ENCODE results near the gene DVL1.

DVL1 gene

DNA sequence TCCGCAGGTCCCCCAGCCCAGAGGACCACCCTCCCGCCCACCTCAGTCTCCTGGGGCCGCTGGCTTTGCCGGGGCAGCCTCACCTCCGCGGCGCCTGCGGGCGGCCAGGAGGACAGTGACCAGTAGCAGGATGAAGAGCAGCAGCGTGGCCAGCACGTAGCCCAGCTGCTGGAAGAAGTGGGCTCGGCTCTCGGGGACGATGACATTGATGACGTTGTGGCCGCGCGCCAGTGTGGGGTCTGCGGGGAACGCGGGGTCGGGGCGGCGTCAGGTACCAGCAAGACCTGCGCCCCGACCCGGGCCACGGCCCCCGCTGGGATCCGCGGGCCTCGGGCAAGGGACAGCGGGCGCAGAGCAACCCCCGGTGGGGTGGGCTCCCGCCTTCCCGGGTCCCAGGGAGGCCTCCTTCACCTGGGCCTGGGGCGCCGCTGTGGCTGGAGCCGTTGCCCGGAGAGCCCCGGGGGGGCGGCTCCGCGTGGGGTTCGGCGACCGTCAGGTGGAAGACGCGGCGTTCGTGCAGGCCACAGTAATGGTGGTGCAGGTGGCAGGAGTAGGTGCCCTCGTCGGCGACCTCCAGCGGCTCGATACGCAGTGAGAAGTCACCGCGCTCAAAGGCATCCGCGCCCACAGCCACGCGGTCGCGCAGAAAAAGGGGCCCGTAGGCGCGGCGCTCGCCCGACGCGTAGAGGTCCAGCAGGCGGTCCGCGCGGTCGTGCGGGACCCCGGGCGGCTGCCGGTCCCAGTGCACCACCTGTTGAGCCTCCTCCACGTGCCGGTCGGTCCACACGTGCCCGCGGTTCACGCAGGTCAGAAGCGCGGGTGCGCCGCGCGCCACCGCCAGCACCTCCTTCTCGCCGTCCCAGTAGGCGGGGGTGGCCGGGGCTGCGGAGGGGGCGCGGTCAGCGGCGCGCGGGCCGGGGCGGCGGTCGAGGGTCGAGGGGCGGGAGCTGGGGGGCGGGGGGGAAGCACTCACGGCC, 5.3 kb upstream of the DVL1 start:
- no peak overlapping the region for H2BK12ac ChIP-seq (ENCODE audit: low read length in 2 of 2)
- H2AK5ac ChIP-seq (ENCODE audit: low read length, severe bottlenecking) = no peak overlapping the region
- no peak overlapping the region for H3K27ac ChIP-seq (ENCODE audit: low read length, poor library complexity, severe bottlenecking)
- H4K91ac ChIP-seq (ENCODE audit: low read length) = peak overlapping the region; percentile 34
- no peak overlapping the region for H2BK5ac ChIP-seq (ENCODE audit: low read depth, low read length, poor library complexity, severe bottlenecking)
- H4K8ac ChIP-seq (ENCODE audit: low read length) = peak overlapping the region; percentile 59
- H3K23ac ChIP-seq (ENCODE audit: low read length in 2 of 2) = peak overlapping the region in 1 of 2 experiments; percentile 53
- H3K4me1 ChIP-seq (ENCODE audit: control insufficient read depth, insufficient read depth, low read depth, low read length) = peaks cover 67% of the 10 kb centered on the region
- no peak for DNase-seq
- H3K79me1 ChIP-seq (replicated peaks; ENCODE audit: low read length, poor library complexity, severe bottlenecking) = peaks cover 3% of the 10 kb centered on the region
- 54% methylated on average over 74 of the region's 116 CpGs for WGBS
- H2AFZ ChIP-seq (ENCODE audit: low read depth, low read length) = no peak overlapping the region
- H3K14ac ChIP-seq (ENCODE audit: low read length in 2 of 2) = no peak overlapping the region
- H3K36me3 ChIP-seq (ENCODE audit: control insufficient read depth in 1 of 2, insufficient read depth in 2 of 2, low read depth in 1 of 2, low read length in 2 of 2) = peaks cover 32 to 44% of the 10 kb centered on the region in 2 experiments
- no peak overlapping the region for H3K4me2 ChIP-seq (ENCODE audit: low read length, poor library complexity, severe bottlenecking)
- no peaks in the 10 kb centered on the region for H3K9me3 ChIP-seq (ENCODE audit: control insufficient read depth, low read length)
- H3K18ac ChIP-seq (ENCODE audit: low read depth in 1 of 2, low read length in 2 of 2) = no peak overlapping the region
- no peaks in the 10 kb centered on the region for H3K27me3 ChIP-seq (ENCODE audit: control insufficient read depth in 1 of 2, insufficient read depth in 1 of 2, low read length in 2 of 2)
- H2BK15ac ChIP-seq (ENCODE audit: low read depth, poor library complexity, severe bottlenecking) = no peak overlapping the region
- H3K4me3 ChIP-seq (ENCODE audit: insufficient read depth in 1 of 2, low read depth in 1 of 2, low read length in 2 of 2) = peak overlapping the region; percentile 14 to 64
- peak overlapping the region; percentile 29 for H3K9ac ChIP-seq (ENCODE audit: low read length)
- H3K4ac ChIP-seq (ENCODE audit: low read depth in 1 of 2, low read length in 2 of 2) = no peak overlapping the region
- H2BK120ac ChIP-seq (ENCODE audit: low read depth, low read length) = no peak overlapping the region

DNA sequence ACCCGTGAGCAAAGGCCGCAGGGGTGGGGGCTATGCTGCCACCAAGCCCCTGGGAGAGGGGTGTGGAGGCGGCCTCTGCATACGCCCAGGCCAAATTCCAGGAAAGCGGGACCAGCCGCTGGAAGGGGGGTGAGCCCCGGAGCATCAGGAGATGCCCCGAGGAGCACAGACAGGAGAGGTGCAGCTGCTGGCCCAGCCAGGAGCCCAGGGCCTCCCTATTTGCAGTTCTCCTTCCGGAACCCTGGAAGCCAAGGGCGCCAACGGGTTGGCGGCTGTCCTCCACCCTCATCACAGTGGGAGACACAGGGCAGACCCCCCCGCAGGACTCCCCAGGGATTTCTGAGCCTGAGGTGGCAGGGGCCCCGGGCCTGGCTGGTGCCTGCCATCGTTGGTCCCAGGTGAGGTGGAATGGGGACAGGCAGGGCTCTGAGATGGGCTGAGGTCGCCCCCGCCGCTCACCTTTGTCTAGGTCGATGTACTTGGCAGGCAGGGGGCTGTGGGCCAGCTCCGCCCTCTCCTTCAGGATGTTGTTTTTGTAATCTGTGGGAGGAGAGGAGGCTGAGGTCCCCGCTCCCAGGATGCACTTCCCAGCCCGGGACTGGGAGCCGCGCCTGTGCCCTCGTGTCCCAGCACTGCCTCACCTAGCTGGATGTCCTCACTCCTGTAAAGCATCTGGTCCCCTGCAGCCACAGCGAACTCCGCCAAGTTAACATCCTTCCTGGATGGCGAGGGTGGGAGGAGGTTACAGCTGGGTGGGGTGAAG, 4.4 kb upstream of the DVL1 start:
- H2AFZ ChIP-seq (ENCODE audit: low read depth, low read length) = no peak overlapping the region
- H3K27ac ChIP-seq (ENCODE audit: low read length, poor library complexity, severe bottlenecking) = peak overlapping the region; percentile 13
- H3K9ac ChIP-seq (ENCODE audit: low read length) = peak overlapping the region; percentile 53
- H2BK120ac ChIP-seq (ENCODE audit: low read depth, low read length) = no peak overlapping the region
- WGBS = 74% methylated on average over 27 of the region's 28 CpGs
- no peak for DNase-seq
- H2BK5ac ChIP-seq (ENCODE audit: low read depth, low read length, poor library complexity, severe bottlenecking) = no peak overlapping the region
- H3K23ac ChIP-seq (ENCODE audit: low read length in 2 of 2) = peak overlapping the region in 1 of 2 experiments; percentile 48
- H3K4ac ChIP-seq (ENCODE audit: low read depth in 1 of 2, low read length in 2 of 2) = no peak overlapping the region
- H3K79me1 ChIP-seq (replicated peaks; ENCODE audit: low read length, poor library complexity, severe bottlenecking) = peaks cover 3% of the 10 kb centered on the region
- peak overlapping the region; percentile 5 for H4K8ac ChIP-seq (ENCODE audit: low read length)
- no peak overlapping the region for H4K91ac ChIP-seq (ENCODE audit: low read length)
- H3K4me1 ChIP-seq (ENCODE audit: control insufficient read depth, insufficient read depth, low read depth, low read length) = peaks cover 61% of the 10 kb centered on the region
- H3K18ac ChIP-seq (ENCODE audit: low read depth in 1 of 2, low read length in 2 of 2) = peak overlapping the region in 1 of 2 experiments; percentile 29
- H3K14ac ChIP-seq (ENCODE audit: low read length in 2 of 2) = no peak overlapping the region
- H2AK5ac ChIP-seq (ENCODE audit: low read length, severe bottlenecking) = no peak overlapping the region
- no peaks in the 10 kb centered on the region for H3K9me3 ChIP-seq (ENCODE audit: control insufficient read depth, low read length)
- peak overlapping the region in 1 of 2 experiments; percentile 15 for H2BK12ac ChIP-seq (ENCODE audit: low read length in 2 of 2)
- peak overlapping the region; percentile 21 to 64 for H3K4me3 ChIP-seq (ENCODE audit: insufficient read depth in 1 of 2, low read depth in 1 of 2, low read length in 2 of 2)
- H2BK15ac ChIP-seq (ENCODE audit: low read depth, poor library complexity, severe bottlenecking) = no peak overlapping the region
- peak overlapping the region; percentile 32 for H3K4me2 ChIP-seq (ENCODE audit: low read length, poor library complexity, severe bottlenecking)
- no peaks in the 10 kb centered on the region for H3K27me3 ChIP-seq (ENCODE audit: control insufficient read depth in 1 of 2, insufficient read depth in 1 of 2, low read length in 2 of 2)
- H3K36me3 ChIP-seq (ENCODE audit: control insufficient read depth in 1 of 2, insufficient read depth in 2 of 2, low read depth in 1 of 2, low read length in 2 of 2) = peaks cover 32 to 44% of the 10 kb centered on the region in 2 experiments

DNA sequence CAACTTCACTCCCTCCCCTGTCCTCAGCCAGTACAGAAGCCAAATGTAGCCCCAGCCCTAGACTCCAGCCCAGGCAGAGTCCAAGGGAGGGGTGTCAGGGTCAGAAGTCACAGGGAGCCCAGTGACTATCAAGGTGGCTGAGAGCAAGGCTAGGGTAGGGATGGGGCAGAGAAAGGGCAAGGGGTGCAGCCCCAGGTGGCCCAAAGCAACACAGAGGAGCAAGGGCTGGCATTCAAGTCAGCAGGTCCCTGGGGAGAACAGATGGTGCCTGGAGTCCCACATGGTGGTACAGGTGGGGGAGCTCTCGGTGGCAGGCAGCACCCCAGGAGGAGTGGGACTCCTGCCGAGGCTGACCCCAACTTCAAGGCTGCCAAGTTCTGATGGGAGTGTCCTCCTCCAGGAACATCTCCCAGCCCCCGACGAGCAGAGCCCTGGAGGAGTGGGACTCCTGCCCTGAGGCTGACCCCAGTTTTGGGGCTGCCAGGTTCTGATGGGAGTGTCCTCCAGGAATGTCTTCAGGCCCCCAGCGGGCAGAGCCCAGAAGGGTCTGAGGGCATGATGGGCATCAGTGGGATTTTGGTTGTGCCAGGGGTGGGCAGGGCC, 3.7 kb upstream of the DVL1 start:
- Histone ChIP-seq H2BK5ac (ENCODE audit: low read depth, low read length, poor library complexity, severe bottlenecking) (no peak overlapping the region), H3K27ac (ENCODE audit: low read length, poor library complexity, severe bottlenecking) (no peak overlapping the region), H2BK120ac (ENCODE audit: low read depth, low read length) (no peak overlapping the region), H3K14ac (ENCODE audit: low read length in 2 of 2) (no peak overlapping the region), H2AK5ac (ENCODE audit: low read length, severe bottlenecking) (peak overlapping the region; percentile 2), H3K9ac (ENCODE audit: low read length) (peak overlapping the region; percentile 53), H2BK12ac (ENCODE audit: low read length in 2 of 2) (peak overlapping the region in 1 of 2 experiments; percentile 29), H3K4ac (ENCODE audit: low read depth in 1 of 2, low read length in 2 of 2) (no peak overlapping the region), H3K4me3 (ENCODE audit: insufficient read depth in 1 of 2, low read depth in 1 of 2, low read length in 2 of 2) (peak overlapping the region in 1 of 2 experiments; percentile 55), H3K23ac (ENCODE audit: low read length in 2 of 2) (peak overlapping the region in 1 of 2 experiments; percentile 48), H3K4me1 (ENCODE audit: control insufficient read depth, insufficient read depth, low read depth, low read length) (peaks cover 64% of the 10 kb centered on the region), H3K36me3 (ENCODE audit: control insufficient read depth in 1 of 2, insufficient read depth in 2 of 2, low read depth in 1 of 2, low read length in 2 of 2) (peaks cover 32 to 44% of the 10 kb centered on the region in 2 experiments), H4K91ac (ENCODE audit: low read length) (no peak overlapping the region), H3K79me1 (replicated peaks; ENCODE audit: low read length, poor library complexity, severe bottlenecking) (peaks cover 3% of the 10 kb centered on the region), H2AFZ (ENCODE audit: low read depth, low read length) (no peak overlapping the region), H3K4me2 (ENCODE audit: low read length, poor library complexity, severe bottlenecking) (no peak overlapping the region), H3K18ac (ENCODE audit: low read depth in 1 of 2, low read length in 2 of 2) (no peak overlapping the region), H3K9me3 (ENCODE audit: control insufficient read depth, low read length) (no peaks in the 10 kb centered on the region), H2BK15ac (ENCODE audit: low read depth, poor library complexity, severe bottlenecking) (no peak overlapping the region), H3K27me3 (ENCODE audit: control insufficient read depth in 1 of 2, insufficient read depth in 1 of 2, low read length in 2 of 2) (no peaks in the 10 kb centered on the region), H4K8ac (ENCODE audit: low read length) (no peak overlapping the region)
- no peak for DNase-seq
- 60% methylated on average over 4 of the region's 5 CpGs for WGBS
